Airway epithelial cell (primary cell): ENCODE data around the gene KCNA4. TPM values are rescaled to one million over a fixed set of nuclear protein-coding genes. Genes with fewer than 3 reads are reported as not detected.

ENCODE experiments used
- total RNA-seq: library from RNA; depleted of rRNA; stranded (reverse); fragments of >200 nt; gene quantifications from 2 replicates; pipeline ENCODE4 v1.2.3, GENCODE V29; 2015

KCNA4 gene
- total RNA-seq: not detected in 2 replicates

GRCh38 chr11:30016588-30017363, at the start of gene KCNA4:
TSS of gene KCNA4 (minus strand) at chr11:30017030. CDS start at chr11:30012678, 4,352 bp downstream.

Other genes with a start within 250 kb of the KCNA4 start
- gene FSHB, start 214.0 kb upstream of the KCNA4 start, total RNA-seq: not detected in 2 replicates